ENCODE data around the gene CCNF. TPM values are rescaled to one million over a fixed set of nuclear protein-coding genes. Genes with fewer than 3 reads are reported as not detected.

The CCNF gene
- total RNA-seq, 4 donors from 2014 or later = 4.7 to 19.8 (median 6.9) TPM

- Histone ChIP-seq H3K4me3 (no peak overlapping the region), H3K36me3 (peaks cover 0 to 22% (median 0%) of the 10 kb centered on the region in 3 donors), H3K27ac (no peak overlapping the region), H3K9me3 (no peaks in the 10 kb centered on the region), H3K4me1 (no peaks in the 10 kb centered on the region), H3K27me3 (no peaks in the 10 kb centered on the region)
- no peak for DNase-seq
- TF ChIP-seq, protein P1, sequence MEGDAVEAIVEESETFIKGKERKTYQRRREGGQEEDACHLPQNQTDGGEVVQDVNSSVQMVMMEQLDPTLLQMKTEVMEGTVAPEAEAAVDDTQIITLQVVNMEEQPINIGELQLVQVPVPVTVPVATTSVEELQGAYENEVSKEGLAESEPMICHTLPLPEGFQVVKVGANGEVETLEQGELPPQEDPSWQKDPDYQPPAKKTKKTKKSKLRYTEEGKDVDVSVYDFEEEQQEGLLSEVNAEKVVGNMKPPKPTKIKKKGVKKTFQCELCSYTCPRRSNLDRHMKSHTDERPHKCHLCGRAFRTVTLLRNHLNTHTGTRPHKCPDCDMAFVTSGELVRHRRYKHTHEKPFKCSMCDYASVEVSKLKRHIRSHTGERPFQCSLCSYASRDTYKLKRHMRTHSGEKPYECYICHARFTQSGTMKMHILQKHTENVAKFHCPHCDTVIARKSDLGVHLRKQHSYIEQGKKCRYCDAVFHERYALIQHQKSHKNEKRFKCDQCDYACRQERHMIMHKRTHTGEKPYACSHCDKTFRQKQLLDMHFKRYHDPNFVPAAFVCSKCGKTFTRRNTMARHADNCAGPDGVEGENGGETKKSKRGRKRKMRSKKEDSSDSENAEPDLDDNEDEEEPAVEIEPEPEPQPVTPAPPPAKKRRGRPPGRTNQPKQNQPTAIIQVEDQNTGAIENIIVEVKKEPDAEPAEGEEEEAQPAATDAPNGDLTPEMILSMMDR (IDR thresholded peaks at IDR 0.05) = no peak
- no peak for TF ChIP-seq POLR2A (IDR thresholded peaks at IDR 0.05)
Observed at GRCh38 chr16:2449118-2449517, 19.9 kb downstream of the CCNF start.

GRCh38 chr16:2450535-2450934, 21.3 kb downstream of the CCNF start:
- Histone ChIP-seq H3K36me3 (peaks cover 0 to 28% (median 0%) of the 10 kb centered on the region in 3 donors), H3K27me3 (no peaks in the 10 kb centered on the region), H3K4me3 (no peak overlapping the region), H3K4me1 (no peaks in the 10 kb centered on the region), H3K9me3 (no peaks in the 10 kb centered on the region), H3K27ac (no peak overlapping the region)
- no peak for DNase-seq
- TF ChIP-seq, protein P1 (IDR thresholded peaks at IDR 0.05) = no peak
- no peak for TF ChIP-seq POLR2A (IDR thresholded peaks at IDR 0.05)

DNA sequence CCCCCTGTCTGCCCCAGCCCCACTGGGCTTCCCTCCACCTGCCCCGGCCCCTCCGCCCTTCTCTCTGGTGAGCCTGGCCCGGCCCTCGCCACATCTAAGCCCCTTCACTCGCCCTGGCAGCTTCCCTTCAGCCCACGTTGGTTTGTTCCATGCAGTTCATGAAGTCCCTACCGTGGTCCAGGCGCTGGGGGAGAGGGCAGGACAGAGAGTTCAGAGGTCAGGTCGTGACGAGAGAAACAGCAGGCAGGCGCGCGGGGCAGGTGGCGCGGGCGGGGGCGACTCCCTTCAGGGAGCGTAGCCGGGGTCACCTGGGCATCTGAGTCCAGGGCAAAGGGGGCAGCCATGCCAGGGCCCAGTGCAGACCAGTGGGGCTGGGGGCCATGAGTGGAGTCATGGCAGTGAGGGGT, 21.7 kb downstream of the CCNF start:
- H3K4me3 ChIP-seq = no peak overlapping the region
- no peaks in the 10 kb centered on the region for H3K9me3 ChIP-seq
- no peak overlapping the region for H3K27ac ChIP-seq
- H3K27me3 ChIP-seq = no peaks in the 10 kb centered on the region
- peaks cover 0 to 25% (median 0%) of the 10 kb centered on the region in 3 donors for H3K36me3 ChIP-seq
- DNase-seq = no peak
- TF ChIP-seq, protein P1 (IDR thresholded peaks at IDR 0.05) = no peak
- no peak for TF ChIP-seq POLR2A (IDR thresholded peaks at IDR 0.05)
- no peaks in the 10 kb centered on the region for H3K4me1 ChIP-seq

- peaks cover 0 to 24% (median 0%) of the 10 kb centered on the region in 3 donors for H3K36me3 ChIP-seq
- H3K27me3 ChIP-seq = no peaks in the 10 kb centered on the region
- no peaks in the 10 kb centered on the region for H3K4me1 ChIP-seq
- no peaks in the 10 kb centered on the region for H3K9me3 ChIP-seq
- no peak overlapping the region for H3K4me3 ChIP-seq
- TF ChIP-seq POLR2A (IDR thresholded peaks at IDR 0.05) = no peak
- TF ChIP-seq, protein P1 (IDR thresholded peaks at IDR 0.05) = no peak
- H3K27ac ChIP-seq = no peak overlapping the region
- no peak for DNase-seq
Observed at GRCh38 chr16:2451851-2452320, 22.6 kb downstream of the CCNF start.

DNA sequence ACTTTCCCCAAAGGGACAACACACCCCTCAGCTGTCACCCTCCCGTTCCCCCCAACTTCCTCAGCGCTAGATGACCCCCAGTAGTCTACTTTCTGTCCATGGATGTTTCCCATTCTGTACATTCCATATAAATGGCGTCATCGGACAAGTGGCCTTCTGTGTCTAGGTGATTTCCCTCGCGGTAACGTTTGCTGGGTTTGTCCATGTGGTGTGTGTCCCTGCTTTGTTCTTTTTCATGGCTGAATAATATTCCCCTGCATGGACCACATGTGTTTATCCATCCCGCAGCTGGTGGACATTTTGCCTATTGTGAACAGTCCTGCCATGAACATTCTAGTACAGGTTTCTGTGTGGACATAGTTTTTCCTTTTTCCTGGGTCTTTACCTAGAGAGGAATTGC, 23.4 kb downstream of the CCNF start:
- H3K4me3 ChIP-seq = no peak overlapping the region
- DNase-seq = no peak
- H3K9me3 ChIP-seq = no peaks in the 10 kb centered on the region
- peaks cover 0 to 24% (median 0%) of the 10 kb centered on the region in 3 donors for H3K36me3 ChIP-seq
- H3K27me3 ChIP-seq = no peaks in the 10 kb centered on the region
- TF ChIP-seq, protein P1 (IDR thresholded peaks at IDR 0.05) = no peak
- TF ChIP-seq POLR2A (IDR thresholded peaks at IDR 0.05) = no peak
- no peak overlapping the region for H3K27ac ChIP-seq
- H3K4me1 ChIP-seq = no peaks in the 10 kb centered on the region

All from Peyer's patch (tissue), 4 donors.